Cardiac muscle cell (in vitro differentiated cells and primary cell): ENCODE measurements around the gene OR2T35. TPM values are rescaled to one million over a fixed set of nuclear protein-coding genes. Genes with fewer than 3 reads are reported as not detected.
"Not testable (repeated sequence)": the region's sequence is repeated elsewhere in the genome, so short reads cannot be mapped to it uniquely, and the experiment has no call there.

ENCODE experiments used
- DNase-seq, 2 donors: peaks; one replicate each; pipeline versions ENCODE4 v3.0.0 to v3.0.0-alpha.2; 2010 to 2017; ENCODE audit warnings: low read depth in 1 of 2, low spot score in 1 of 2
- H3K27ac ChIP-seq: fragments of 200-600 bp; sonication (generic); 2 replicates; pipeline ENCODE4 v1.5.1; 2016
- H3K27me3 ChIP-seq: fragments of 200-600 bp; sonication (generic); 2 replicates; pipeline ENCODE4 v1.6.0; 2016; ENCODE audit warnings: control low read depth
- H3K36me3 ChIP-seq: fragments of 200-600 bp; sonication (generic); 2 replicates; pipeline ENCODE4 v1.5.1; 2016; ENCODE audit warnings: control low read depth
- H3K4me1 ChIP-seq: fragments of 200-600 bp; sonication (generic); 2 replicates; pipeline ENCODE4 v1.8.1; 2017; ENCODE audit warnings: low read depth, mild to moderate bottlenecking, mixed run types
- H3K4me3 ChIP-seq: fragments of 200-600 bp; sonication (generic); 2 replicates; pipeline ENCODE4 v1.5.1; 2016; ENCODE audit warnings: mild to moderate bottlenecking
- H3K9me3 ChIP-seq: fragments of 200-600 bp; sonication (generic); 2 replicates; pipeline ENCODE4 v1.5.1; 2017; ENCODE audit warnings: low read depth, mild to moderate bottlenecking, control low read depth
- CTCF ChIP-seq: IDR thresholded peaks from 2 replicates; pipeline ENCODE4 v1.5.1; 2012; ENCODE audit warnings: low read depth, mild to moderate bottlenecking, low read length
- polyA plus RNA-seq: library from polyadenylated mRNA; unstranded; fragments of >200 nt; fragmentation: Nextera tagmentation; extraction: Ambion mirVana; gene quantifications from 2 replicates; pipeline ENCODE4 v1.2.1, GENCODE V29; 2016
- total RNA-seq: library from RNA; depleted of rRNA; stranded (reverse); fragments of >200 nt; gene quantifications from 2 replicates; pipeline ENCODE4 v1.2.3, GENCODE V29; 2016

The OR2T35 gene
- total RNA-seq: not detected in 2 replicates
- polyA plus RNA-seq: not detected in 2 replicates

- H3K4me1 ChIP-seq, H3K36me3 ChIP-seq, H3K4me3 ChIP-seq, H3K27ac ChIP-seq, DNase-seq, H3K9me3 ChIP-seq, H3K27me3 ChIP-seq: not testable (repeated sequence)
Observed at GRCh38 chr1:248645178-248645577, at the start of gene OR2T35. TSS of gene OR2T35 (minus strand) at chr1:248645278. CDS start at chr1:248639258, 6,020 bp downstream.

GRCh38 chr1:248691567-248692155, 46.6 kb upstream of the OR2T35 start:
- H3K9me3 ChIP-seq: no peaks in the 10 kb centered on the region

GRCh38 chr1:248688527-248689298, 43.6 kb upstream of the OR2T35 start:
- Histone ChIP-seq H3K27ac (no peak overlapping the region), H3K9me3 (peaks cover 4% of the 10 kb centered on the region), H3K36me3 (no peaks in the 10 kb centered on the region), H3K4me3 (no peak overlapping the region), H3K27me3 (no peaks in the 10 kb centered on the region), H3K4me1 (no peaks in the 10 kb centered on the region)
- no peak for DNase-seq
- TF ChIP-seq CTCF: no peak

More at GRCh38 chr1:248691567-248692155, 46.6 kb upstream of the OR2T35 start:
- H3K4me1 ChIP-seq: no peaks in the 10 kb centered on the region
- H3K27me3 ChIP-seq: no peaks in the 10 kb centered on the region
- no peak for DNase-seq
- no peaks in the 10 kb centered on the region for H3K36me3 ChIP-seq
- H3K4me3 ChIP-seq: no peak overlapping the region
- H3K27ac ChIP-seq: no peak overlapping the region
- TF ChIP-seq CTCF: no peak

- no peak overlapping the region for H3K27ac ChIP-seq
- no peaks in the 10 kb centered on the region for H3K36me3 ChIP-seq
- H3K4me3 ChIP-seq: no peak overlapping the region
- H3K27me3 ChIP-seq: no peaks in the 10 kb centered on the region
- H3K9me3 ChIP-seq: peaks cover 4% of the 10 kb centered on the region
- no peak for TF ChIP-seq CTCF
- no peaks in the 10 kb centered on the region for H3K4me1 ChIP-seq
- DNase-seq: no peak
Observed at GRCh38 chr1:248686815-248687214, 41.7 kb upstream of the OR2T35 start.

GRCh38 chr1:248681651-248682050, 36.6 kb upstream of the OR2T35 start:
- peaks cover 4% of the 10 kb centered on the region for H3K9me3 ChIP-seq
- no peak overlapping the region for H3K4me3 ChIP-seq
- no peak for TF ChIP-seq CTCF
- DNase-seq: no peak
- H3K27me3 ChIP-seq: no peaks in the 10 kb centered on the region
- H3K36me3 ChIP-seq: no peaks in the 10 kb centered on the region
- no peaks in the 10 kb centered on the region for H3K4me1 ChIP-seq
- no peak overlapping the region for H3K27ac ChIP-seq

- no peak overlapping the region for H3K27ac ChIP-seq
- H3K4me1 ChIP-seq: no peaks in the 10 kb centered on the region
- H3K9me3 ChIP-seq: no peaks in the 10 kb centered on the region
- TF ChIP-seq CTCF: no peak
- no peak for DNase-seq
- no peaks in the 10 kb centered on the region for H3K36me3 ChIP-seq
- H3K4me3 ChIP-seq: no peak overlapping the region
- H3K27me3 ChIP-seq: no peaks in the 10 kb centered on the region
Observed at GRCh38 chr1:248670003-248670402, 24.9 kb upstream of the OR2T35 start.

- not testable (repeated sequence) for H3K27ac ChIP-seq, H3K4me3 ChIP-seq, DNase-seq, H3K4me1 ChIP-seq, H3K27me3 ChIP-seq, H3K9me3 ChIP-seq, H3K36me3 ChIP-seq
Observed at GRCh38 chr1:248663453-248664328, 18.6 kb upstream of the OR2T35 start.

- not testable (repeated sequence) for H3K27ac ChIP-seq, H3K4me1 ChIP-seq, H3K36me3 ChIP-seq, H3K4me3 ChIP-seq, H3K27me3 ChIP-seq, H3K9me3 ChIP-seq, DNase-seq
Observed at GRCh38 chr1:248656797-248657196, 11.7 kb upstream of the OR2T35 start.
